HCT116 (cell line): ENCODE data around the gene KCTD1. TPM values are rescaled to one million over a fixed set of nuclear protein-coding genes. Genes with fewer than 3 reads are reported as not detected.

Source experiments
- ATAC-seq: fragments of 200-7000 bp; cut with Tn5 transposase; 2 replicates; pipeline ENCODE4 v1.9.1; 2020; ENCODE audit warnings: mild to moderate bottlenecking, moderate library complexity
- BruUV-seq: library from RNA; stranded (reverse); fragments of 400-500 nt; replicated peaks from 2 replicates; lab custom pipeline; 2021; lab: Mats Ljungman, UMichigan
- CTCF ChIA-PET: fragments of 300-600 bp; sonication (Branson Sonifier 250); formaldehyde crosslinking; loops from one replicate; lab custom pipeline; 2021; ENCODE audit warnings: antibody characterized with exemption; lab: Charles Lee
- POLR2A ChIA-PET: fragments of 300-600, 350-600 bp; sonication (Branson Sonifier 250); formaldehyde crosslinking; loops from one replicate; lab custom pipeline; 2021; ENCODE audit warnings: antibody characterized with exemption; lab: Charles Lee
- RAD21 ChIA-PET, 2 experiments: fragments of 300-600 bp; sonication (Branson Sonifier 250); formaldehyde crosslinking; loops; one replicate each; lab custom pipeline; 2023; ENCODE audit warnings: low total read pairs in 2 of 2; ENCODE audit not compliant: uncharacterized antibody in 2 of 2, unreplicated experiment in 2 of 2, low non-redundant PET in 1 of 2; lab: Charles Lee
- DNase-seq: peaks from one replicate; pipeline ENCODE4 v3.0.0-alpha.2; 2010; ENCODE audit warnings: low read depth, low spot score
- H2AFZ ChIP-seq: fragments of 200-600 bp; shearing (Covaris generic), sonication (generic); 2 replicates; pipeline ENCODE4 v1.6.1; 2017; ENCODE audit warnings: low read depth, mixed run types, mixed read lengths, antibody characterized with exemption, low read length; ENCODE audit not compliant: poor library complexity, severe bottlenecking
- H3K27ac ChIP-seq: 2 replicates; pipeline ENCODE4 v1.5.1; 2012; ENCODE audit warnings: low read depth, low read length
- H3K27me3 ChIP-seq: fragments of 200-600 bp; sonication (generic); 2 replicates; pipeline ENCODE4 v1.6.1; 2016; ENCODE audit warnings: mixed run types, low read length, mixed read lengths; ENCODE audit not compliant: insufficient read depth
- H3K36me3 ChIP-seq, 2 experiments: fragments of 200-500 bp in 1 of 2; fragments of 200-600 bp in 1 of 2; sonication (Bioruptor generic) in 1 of 2; sonication (generic) in 1 of 2; 2 replicates each; pipeline versions ENCODE4 v1.5.1 to v1.6.1; 2014 to 2016; ENCODE audit warnings: low read length in 2 of 2, inconsistent platforms in 1 of 2, mixed read lengths in 1 of 2, mixed run types in 1 of 2; ENCODE audit not compliant: insufficient read depth in 2 of 2, control insufficient read depth in 1 of 2
- H3K4me1 ChIP-seq, 2 experiments: fragments of 200-600 bp in 1 of 2; sonication (generic) in 1 of 2; 2 replicates each; pipeline versions ENCODE4 v1.5.1 to v1.6.1; 2012 to 2017; ENCODE audit warnings: low read length in 2 of 2, inconsistent platforms in 1 of 2, mild to moderate bottlenecking in 1 of 2, mixed read lengths in 1 of 2, mixed run types in 1 of 2, moderate library complexity in 1 of 2; ENCODE audit not compliant: insufficient read depth in 2 of 2, control insufficient read depth in 1 of 2
- H3K4me2 ChIP-seq: fragments of 200-600 bp; sonication (generic); 2 replicates; pipeline ENCODE4 v1.6.1; 2017; ENCODE audit warnings: mixed run types, low read length, mixed read lengths
- H3K4me3 ChIP-seq, 2 experiments: fragments of 200-600 bp in 1 of 2; sonication (generic) in 1 of 2; replicated peaks in 1 of 2; 2 replicates each; pipeline ENCODE4 v1.5.1; 2011 to 2016; ENCODE audit warnings: low read length in 2 of 2, control low read depth in 1 of 2, low read depth in 1 of 2, mild to moderate bottlenecking in 1 of 2, mixed read lengths in 1 of 2, mixed run types in 1 of 2
- H3K79me2 ChIP-seq: fragments of 200-600 bp; sonication (generic); 2 replicates; pipeline ENCODE4 v1.6.1; 2017; ENCODE audit warnings: mild to moderate bottlenecking, mixed run types, low read length, moderate library complexity, mixed read lengths; ENCODE audit not compliant: insufficient read depth
- H3K9ac ChIP-seq: fragments of 200-600 bp; sonication (generic); 2 replicates; pipeline ENCODE4 v1.6.1; 2016; ENCODE audit warnings: low read length, mixed read lengths
- H3K9me2 ChIP-seq: fragments of 200-600 bp; sonication (generic), shearing (Covaris generic); 2 replicates; pipeline ENCODE4 v1.6.1; 2017; ENCODE audit warnings: mixed run types, mild to moderate bottlenecking, moderate library complexity; ENCODE audit not compliant: insufficient read depth
- H3K9me3 ChIP-seq, 2 experiments: fragments of 200-500 bp in 1 of 2; fragments of 200-600 bp in 1 of 2; sonication (Bioruptor generic) in 1 of 2; sonication (generic) in 1 of 2; 2 replicates each; pipeline ENCODE4 v1.6.1; 2014 to 2017; ENCODE audit warnings: low read length in 2 of 2, mixed read lengths in 2 of 2, inconsistent platforms in 1 of 2, low read depth in 1 of 2, mild to moderate bottlenecking in 1 of 2, mixed run types in 1 of 2, moderate library complexity in 1 of 2; ENCODE audit not compliant: control insufficient read depth in 1 of 2, insufficient read depth in 1 of 2
- H4K20me1 ChIP-seq: fragments of 200-600 bp; sonication (generic), shearing (Covaris generic); 2 replicates; pipeline ENCODE4 v1.6.1; 2017; ENCODE audit warnings: mixed run types, mild to moderate bottlenecking, moderate library complexity; ENCODE audit not compliant: insufficient read depth
- CEBPB ChIP-seq: IDR thresholded peaks from 2 replicates; pipeline ENCODE4 v1.6.1; 2012; ENCODE audit warnings: low read depth
- EGR1 ChIP-seq: IDR thresholded peaks from 2 replicates; pipeline ENCODE4 v1.6.1; 2012; ENCODE audit warnings: low read depth
- POLR2A ChIP-seq: IDR thresholded peaks from 2 replicates; pipeline ENCODE4 v1.7.0; 2011; ENCODE audit warnings: borderline replicate concordance; ENCODE audit not compliant: insufficient read depth, insufficient read length; ENCODE audit errors: extremely low read depth
- POLR2AphosphoS5 ChIP-seq: IDR thresholded peaks from 2 replicates; pipeline ENCODE4 v1.6.1; 2011; ENCODE audit warnings: mild to moderate bottlenecking, low read depth, low read length, moderate library complexity
- RAD21 ChIP-seq: IDR thresholded peaks from 2 replicates; pipeline ENCODE4 v1.6.1; 2012; ENCODE audit warnings: low read depth, mild to moderate bottlenecking
- REST ChIP-seq: IDR thresholded peaks from 2 replicates; pipeline ENCODE4 v1.6.1; 2012; ENCODE audit warnings: low read depth
- SIN3A ChIP-seq: IDR thresholded peaks from 2 replicates; pipeline ENCODE4 v1.6.1; 2012; ENCODE audit warnings: low read depth
- SRF ChIP-seq: IDR thresholded peaks from 2 replicates; pipeline ENCODE4 v1.6.1; 2012; ENCODE audit warnings: low read depth
- ZNF274 ChIP-seq: fragments of 200-500 bp; sonication (Bioruptor generic); IDR thresholded peaks from 2 replicates; pipeline ENCODE4 v1.6.1; 2014; ENCODE audit warnings: mild to moderate bottlenecking, low read depth, low read length, inconsistent platforms
- intact Hi-C: fragments of 100-400 bp; cut with micrococcal nuclease; formaldehyde crosslinking; loops from 2 replicates; pipeline ENCODE4 v1.10.0; 2022
- total RNA-seq: library from RNA; stranded (reverse); gene quantifications from one replicate; pipeline ENCODE4 v1.2.1, GENCODE V29; 2021; ENCODE audit not compliant: unreplicated experiment
- TF ChIP-seq, protein P1 (sequence below): IDR thresholded peaks from 2 replicates; pipeline ENCODE4 v1.6.1; 2011; ENCODE audit warnings: mild to moderate bottlenecking, low read length, moderate library complexity; ENCODE audit not compliant: insufficient replicate concordance; ENCODE audit errors: extremely low read depth
- TF ChIP-seq, protein P2 (sequence below): IDR thresholded peaks from 2 replicates; pipeline ENCODE4 v1.6.1; 2012

KCTD1 gene
- total RNA-seq, 1 experiment from 2014 or later, result 16.8 TPM

GRCh38 chr18:26450989-26451682, 97.2 kb downstream of the KCTD1 start:
- no peak for TF ChIP-seq EGR1
- TF ChIP-seq ZNF274, result no peak
- TF ChIP-seq SRF, result no peak
- TF ChIP-seq, protein P1, sequence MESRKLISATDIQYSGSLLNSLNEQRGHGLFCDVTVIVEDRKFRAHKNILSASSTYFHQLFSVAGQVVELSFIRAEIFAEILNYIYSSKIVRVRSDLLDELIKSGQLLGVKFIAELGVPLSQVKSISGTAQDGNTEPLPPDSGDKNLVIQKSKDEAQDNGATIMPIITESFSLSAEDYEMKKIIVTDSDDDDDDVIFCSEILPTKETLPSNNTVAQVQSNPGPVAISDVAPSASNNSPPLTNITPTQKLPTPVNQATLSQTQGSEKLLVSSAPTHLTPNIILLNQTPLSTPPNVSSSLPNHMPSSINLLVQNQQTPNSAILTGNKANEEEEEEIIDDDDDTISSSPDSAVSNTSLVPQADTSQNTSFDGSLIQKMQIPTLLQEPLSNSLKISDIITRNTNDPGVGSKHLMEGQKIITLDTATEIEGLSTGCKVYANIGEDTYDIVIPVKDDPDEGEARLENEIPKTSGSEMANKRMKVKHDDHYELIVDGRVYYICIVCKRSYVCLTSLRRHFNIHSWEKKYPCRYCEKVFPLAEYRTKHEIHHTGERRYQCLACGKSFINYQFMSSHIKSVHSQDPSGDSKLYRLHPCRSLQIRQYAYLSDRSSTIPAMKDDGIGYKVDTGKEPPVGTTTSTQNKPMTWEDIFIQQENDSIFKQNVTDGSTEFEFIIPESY, result no peak
- no peak for TF ChIP-seq SIN3A
- TF ChIP-seq POLR2A, result no peak
- no peak for TF ChIP-seq RAD21
- TF ChIP-seq POLR2AphosphoS5, result no peak
- no peak for TF ChIP-seq REST
- TF ChIP-seq, protein P2, sequence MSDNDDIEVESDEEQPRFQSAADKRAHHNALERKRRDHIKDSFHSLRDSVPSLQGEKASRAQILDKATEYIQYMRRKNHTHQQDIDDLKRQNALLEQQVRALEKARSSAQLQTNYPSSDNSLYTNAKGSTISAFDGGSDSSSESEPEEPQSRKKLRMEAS, result no peak
- TF ChIP-seq CEBPB, result no peak
- TF ChIP-seq, all 23 proteins: peak for 0
- Histone ChIP-seq H3K79me2 (no peaks in the 10 kb centered on the region), H3K9me3 (no peaks in the 10 kb centered on the region), H3K27ac (no peak overlapping the region), H3K36me3 (no peaks in the 10 kb centered on the region), H3K4me2 (no peak overlapping the region), H3K9ac (no peak overlapping the region), H4K20me1 (no peaks in the 10 kb centered on the region), H3K9me2 (no peaks in the 10 kb centered on the region), H3K4me1 (no peaks in the 10 kb centered on the region), H3K27me3 (no peaks in the 10 kb centered on the region), H2AFZ (no peak overlapping the region), H3K4me3 (no peak overlapping the region)
- ChIA-PET POLR2A (no interaction called here), RAD21 (no interaction called here), CTCF (interaction anchor here (0.6 kb wide), 1 partner anchor 11 kb away, joined by 4 read pairs; no protein-coding TSS in a partner anchor)
- no TSS peak for BruUV-seq
- intact Hi-C loops, result no loop called here
- no peak for ATAC-seq
- no peak for DNase-seq
